GM10847 (cell line): ENCODE results near the gene SLC2A4RG.

Experiments
- POLR2A ChIP-seq: IDR thresholded peaks from 2 replicates; pipeline ENCODE4 v1.6.1; 2011; ENCODE audit not compliant: insufficient read length; ENCODE audit errors: extremely low read depth

Gene SLC2A4RG

DNA sequence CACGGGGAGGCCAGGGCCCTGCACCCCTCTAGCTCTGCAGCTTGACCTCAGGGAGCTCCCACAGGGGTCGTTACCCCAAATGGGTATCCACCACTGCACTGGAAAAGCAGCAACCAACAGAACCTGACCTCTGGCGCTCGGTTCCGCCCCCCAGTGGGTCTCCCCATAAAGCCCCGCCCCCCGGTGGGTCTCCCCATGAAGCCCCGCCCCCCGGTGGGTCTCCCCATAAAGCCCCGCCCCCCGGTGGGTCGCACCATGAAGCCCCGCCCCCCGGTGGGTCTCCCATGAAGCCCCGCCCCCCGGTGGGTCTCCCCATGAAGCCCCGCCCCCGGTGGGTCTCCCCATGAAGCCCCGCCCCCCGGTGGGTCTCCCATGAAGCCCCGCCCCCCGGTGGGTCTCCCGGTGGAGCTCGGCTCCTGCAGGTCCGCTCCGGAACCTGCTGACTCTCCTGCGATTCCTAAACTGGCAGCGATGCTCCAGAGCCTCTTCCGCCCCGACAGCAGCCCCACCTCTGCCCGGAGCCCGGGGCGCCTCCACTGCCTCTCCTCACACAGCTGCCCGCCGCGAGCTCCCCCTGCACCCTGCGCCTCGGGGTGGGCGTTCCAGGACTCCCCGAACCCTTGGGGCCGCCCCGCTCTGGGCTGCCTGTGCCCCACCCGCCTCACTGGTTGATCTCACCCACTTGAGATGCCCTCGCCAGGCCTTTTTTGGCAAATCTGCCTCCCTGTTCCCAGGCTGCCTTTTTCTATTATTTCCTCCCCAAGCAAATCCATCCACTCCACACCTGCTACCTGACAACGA lies 12.1 kb downstream of the SLC2A4RG start:
- TF ChIP-seq POLR2A = no peak

DNA sequence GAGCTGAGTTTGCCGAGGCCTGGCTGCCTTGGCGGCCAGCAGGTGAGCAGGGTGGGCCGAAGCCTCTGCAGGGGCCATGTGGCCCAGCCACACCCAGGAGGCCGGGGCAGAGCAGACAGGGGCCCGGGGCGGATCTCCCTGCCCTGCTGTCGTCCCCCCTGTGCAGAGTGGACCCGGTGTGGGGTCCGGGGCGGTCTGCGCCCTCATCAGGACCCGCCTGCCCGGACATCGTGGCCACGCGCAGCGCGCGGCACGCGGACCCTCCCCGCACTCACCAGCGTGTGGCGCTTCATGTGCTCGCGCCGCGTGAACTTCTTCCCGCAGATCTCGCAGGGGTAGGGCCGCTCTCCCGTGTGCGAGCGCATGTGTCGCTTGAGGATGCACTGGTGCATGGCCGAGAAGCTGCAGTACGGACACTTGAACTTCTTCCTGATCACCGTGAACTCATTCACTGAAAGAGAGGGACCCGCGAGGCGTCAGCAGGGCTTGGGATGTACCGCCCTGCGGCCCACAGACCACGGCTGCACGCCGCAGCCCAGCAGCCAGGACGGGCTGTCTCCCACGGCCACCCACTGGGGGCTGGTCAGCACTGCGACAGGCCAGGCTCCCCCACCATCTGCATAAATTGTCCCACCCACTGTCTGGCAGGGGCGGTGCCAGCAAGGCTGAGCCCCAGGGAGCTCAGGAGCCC lies 13.0 kb downstream of the SLC2A4RG start:
- TF ChIP-seq POLR2A = no peak

DNA sequence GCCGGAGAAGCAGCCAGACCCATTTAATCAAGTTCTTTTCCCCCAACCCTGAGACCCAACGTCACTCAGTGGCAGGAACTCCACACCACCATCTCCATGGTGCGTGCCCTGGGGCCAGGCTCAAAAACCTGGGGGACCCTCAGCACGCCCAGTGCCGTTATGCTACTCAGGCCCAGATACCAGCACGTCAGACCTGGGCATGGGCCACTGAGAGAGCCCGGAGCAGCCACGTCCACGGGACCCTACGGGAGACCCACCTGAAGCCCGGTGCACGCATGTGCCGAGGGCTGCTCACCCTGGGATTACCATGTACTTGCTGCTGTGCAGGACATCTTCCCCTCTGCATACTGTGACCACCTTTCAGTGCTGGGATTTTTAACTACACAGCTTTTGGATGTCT lies 13.8 kb downstream of the SLC2A4RG start:
- TF ChIP-seq POLR2A = no peak

DNA sequence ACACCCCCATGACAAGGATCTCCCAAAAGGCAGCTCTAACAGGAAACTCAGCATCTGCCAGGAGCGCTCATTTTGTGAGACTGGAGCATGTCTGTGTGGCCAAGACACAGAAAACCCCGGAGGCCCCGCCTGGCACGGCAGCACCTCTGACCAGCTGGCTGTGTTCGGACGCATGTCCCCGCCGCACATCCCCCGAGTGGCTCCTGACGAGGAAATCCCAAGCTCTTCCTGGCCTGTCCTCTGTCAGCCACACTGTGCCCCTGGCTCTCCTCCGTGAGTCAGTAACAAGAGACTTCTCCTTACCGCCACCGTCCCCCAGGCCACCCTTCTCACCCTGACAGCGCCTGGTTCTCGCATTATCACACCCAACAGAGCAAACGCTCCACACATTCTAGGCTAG lies 14.4 kb downstream of the SLC2A4RG start:
- TF ChIP-seq POLR2A = no peak

DNA sequence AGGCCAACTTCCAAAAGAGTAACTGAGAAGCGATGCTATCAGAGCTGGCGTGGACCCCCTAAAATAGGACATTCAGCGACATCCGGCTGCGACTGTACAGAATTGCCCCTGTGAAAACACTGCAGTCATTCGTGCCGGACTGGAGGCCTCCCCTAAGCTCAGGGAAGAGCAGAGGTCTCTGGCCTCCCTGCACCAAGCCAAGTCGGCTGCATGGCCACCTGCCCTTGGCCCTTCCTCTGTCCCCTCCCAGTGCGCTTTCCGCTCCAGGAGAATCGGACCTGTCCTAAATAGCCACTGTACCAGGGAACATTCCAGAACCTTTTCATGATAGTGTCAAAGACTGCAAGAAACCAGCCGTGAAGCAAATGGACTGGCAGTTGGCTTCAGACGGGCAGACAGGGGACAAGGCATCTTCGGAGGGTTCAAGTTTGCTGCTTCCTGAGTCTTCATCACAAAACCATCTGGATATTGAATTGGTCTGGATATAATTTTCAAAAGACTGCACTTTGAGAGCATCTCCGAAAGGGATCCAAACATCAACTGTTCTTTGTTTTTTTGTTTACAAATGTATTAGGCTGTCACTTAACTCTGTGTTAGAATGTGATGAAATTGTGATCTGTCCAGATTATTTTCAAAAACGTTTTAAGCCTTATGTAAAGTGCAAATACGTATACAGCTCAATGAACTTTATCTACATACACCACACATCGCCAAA lies 16.5 kb downstream of the SLC2A4RG start:
- TF ChIP-seq POLR2A = no peak

DNA sequence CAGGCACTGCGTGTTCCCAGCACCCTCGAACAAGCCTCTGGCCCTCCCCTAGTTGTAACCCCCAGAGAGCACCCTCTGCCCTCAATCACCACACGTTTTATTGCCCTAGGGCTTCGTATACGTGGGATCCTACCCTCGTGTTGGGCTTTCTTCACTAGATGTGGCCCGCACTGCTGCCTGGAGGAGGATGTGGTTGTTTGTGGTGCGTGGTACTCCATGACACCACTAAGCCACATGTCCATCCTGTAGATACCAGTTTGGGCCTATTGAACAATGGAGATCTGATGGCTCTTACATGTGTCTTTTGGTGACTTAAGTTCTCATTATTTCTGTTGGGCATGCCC lies 17.0 kb downstream of the SLC2A4RG start:
- no peak for TF ChIP-seq POLR2A

DNA sequence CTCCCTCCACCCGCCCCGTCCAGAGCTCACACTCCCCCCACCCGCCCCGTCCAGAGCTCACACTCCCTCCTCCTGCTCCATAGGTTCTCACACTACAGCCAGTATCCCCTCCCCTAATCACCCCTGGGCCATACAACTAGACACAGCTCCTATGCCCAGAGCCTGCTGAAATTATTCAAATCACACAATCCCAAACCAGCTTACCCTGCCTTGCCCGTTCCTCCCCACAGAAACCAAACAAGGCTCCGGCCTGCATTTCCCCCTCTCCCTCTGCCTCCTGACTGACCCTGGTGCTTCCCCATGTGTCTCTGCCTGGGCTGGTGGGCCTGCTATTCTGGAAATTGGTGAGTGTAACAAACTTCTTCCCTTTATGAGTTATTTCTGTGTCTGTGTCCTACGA lies 18.6 kb downstream of the SLC2A4RG start:
- no peak for TF ChIP-seq POLR2A

DNA sequence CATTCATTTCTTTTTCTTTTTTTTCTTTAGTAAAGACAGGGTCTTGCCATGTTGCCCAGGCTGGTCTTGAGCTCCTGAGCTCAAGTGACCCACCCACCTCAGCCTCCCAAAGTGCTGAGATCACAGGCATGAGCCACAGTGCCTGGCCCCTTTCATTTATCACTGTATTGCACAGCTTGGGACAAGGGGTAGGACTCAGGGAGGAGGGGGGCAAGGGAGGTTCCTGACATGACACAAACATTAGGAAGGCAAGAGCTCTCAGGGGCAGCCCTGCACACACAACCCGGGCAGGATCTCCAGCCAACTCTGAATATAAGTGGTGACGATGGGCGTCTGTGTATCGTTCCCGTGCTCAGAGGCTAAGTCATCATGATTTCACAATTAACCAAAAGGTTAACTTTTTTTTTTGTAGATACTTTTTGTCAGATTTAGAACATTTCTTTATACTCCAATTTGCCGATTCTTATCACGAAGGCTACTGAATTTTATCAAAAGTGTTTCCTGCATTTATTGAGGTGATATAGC lies 19.9 kb downstream of the SLC2A4RG start:
- TF ChIP-seq POLR2A = no peak

DNA sequence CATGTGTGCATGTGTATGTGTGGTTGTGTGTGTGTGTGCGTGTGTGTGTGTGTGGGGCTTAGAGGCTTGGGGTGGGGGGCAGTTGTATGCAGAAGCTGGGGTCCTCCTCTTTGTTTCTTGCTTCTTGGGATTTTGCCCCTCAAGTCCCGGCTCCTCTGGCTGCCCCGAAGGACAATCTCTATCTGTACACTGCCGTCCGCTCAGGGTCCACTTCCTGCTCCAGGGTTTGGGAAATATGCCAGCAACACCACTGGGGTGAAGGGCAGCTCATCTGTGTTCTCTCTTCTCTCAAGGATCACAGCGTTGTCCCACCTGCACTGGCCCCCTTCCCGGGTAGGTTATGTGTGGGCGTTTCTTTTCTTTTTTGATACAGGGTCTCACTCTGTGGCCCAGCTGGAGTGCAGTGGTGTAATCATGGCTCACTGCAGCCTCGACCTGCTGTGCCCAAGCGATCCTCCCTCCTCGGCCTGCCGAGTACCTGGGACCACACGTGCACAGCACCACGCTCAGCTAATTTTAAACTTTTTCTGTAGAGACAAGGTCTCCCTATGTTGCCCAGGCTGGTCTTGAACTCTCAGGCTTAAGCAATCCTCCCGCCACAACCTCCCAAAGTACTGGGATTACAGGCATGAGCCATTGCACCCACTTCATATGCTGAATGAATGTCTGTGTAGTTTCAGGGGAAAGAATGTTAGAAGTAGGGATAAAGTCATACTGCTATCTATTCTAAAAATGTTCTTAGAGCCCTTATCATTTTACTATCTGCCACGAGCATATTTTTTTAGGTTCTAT lies 25.7 kb downstream of the SLC2A4RG start:
- TF ChIP-seq POLR2A = no peak

DNA sequence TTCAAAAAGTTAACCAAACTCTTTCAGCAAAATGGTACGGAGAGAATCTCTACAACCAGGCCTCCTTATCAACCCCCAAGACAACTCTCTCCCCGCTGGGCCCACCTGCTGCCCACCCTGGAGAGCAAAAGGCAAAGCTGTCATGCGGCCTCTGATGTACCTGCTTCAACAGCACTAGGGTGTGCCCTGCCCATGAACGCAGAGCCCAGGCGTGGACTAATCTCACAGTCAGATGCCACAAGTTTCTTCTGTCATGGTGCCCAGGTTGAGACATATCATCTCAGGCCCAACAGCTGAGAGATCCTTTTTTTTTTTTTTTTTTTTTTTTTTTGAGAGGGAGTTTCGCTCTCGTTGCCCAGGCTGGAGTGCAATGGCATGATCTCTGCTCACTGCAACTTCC lies 26.3 kb downstream of the SLC2A4RG start:
- TF ChIP-seq POLR2A = no peak

DNA sequence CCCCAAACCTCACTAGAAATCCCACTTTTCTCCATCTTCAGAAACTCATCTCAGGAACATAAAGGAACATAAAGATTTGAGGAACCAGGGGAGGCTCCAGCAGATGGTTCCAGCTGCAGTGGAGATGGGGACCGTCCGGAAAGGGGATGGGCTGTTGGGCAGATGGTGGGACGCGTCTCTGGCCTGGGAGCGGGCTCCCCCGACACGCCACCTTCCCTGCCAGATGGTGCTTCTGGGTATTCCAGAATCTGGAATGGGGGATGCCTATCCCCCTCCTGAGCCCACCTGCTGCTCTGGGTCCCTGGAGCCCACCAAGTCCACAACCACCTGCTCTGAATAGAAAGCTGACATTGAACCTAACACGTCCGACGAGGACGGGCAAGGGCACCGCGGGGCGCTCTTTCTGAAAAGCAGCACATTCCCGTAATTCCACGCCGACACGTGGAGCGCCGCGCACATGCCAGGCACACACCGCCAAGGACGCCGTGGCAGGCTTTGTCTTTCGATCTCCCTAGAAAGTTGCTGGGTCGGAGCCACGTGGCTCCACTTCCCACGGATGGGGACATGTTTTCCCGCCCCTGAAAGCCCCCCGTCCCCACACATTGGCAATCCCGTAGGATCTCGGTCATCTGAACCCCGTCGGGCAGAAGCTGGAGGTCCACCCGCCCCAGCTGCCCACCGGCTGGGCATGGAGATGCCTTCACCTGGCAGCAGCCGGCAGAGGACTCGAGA lies 27.3 kb downstream of the SLC2A4RG start:
- TF ChIP-seq POLR2A = no peak

DNA sequence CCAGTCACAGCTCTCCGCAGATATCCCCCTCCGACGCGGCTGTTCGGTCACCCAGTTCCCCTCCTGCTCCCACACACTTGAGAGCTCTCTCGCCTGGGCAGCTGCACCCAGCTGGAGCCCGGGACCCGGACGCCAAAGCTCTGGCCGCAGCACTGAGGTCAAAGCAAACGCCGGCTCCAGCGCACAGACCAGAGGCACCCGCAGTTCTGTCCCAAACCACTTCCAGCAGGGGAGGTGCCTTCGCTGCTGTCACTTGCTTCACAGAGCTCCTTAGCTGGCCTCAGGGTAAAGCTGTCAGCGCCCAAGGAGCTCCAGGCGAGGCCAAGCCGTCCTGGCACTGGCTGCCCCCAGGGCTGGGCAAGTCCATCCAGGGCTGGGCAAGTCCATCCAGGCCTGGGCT lies 27.9 kb downstream of the SLC2A4RG start:
- TF ChIP-seq POLR2A = no peak

DNA sequence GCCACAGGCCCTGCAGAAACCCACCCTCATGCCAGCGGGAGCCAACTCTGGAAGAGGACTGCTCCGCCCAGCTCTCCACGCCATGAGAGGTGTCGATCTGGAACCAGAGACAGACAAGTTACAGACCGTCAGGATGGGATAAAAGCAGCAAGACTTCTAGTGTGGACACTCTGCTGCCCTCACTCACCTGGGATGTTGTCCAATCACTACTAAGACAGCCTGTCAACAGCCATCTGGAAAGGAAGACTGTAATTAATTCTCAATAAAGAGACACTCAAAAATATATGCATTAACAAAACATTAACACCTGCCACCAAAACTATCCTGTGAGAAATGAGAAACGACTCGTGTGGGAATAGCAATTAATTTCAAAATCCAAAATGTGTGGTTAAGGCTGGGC lies 28.3 kb downstream of the SLC2A4RG start:
- TF ChIP-seq POLR2A = no peak
